Osteoblast (primary cell): ENCODE data around the gene PLEKHA6. TPM values are rescaled to one million over a fixed set of nuclear protein-coding genes. Genes with fewer than 3 reads are reported as not detected.

Source experiments
- DNase-seq: peaks from one replicate; pipeline ENCODE4 v3.0.0; 2011; ENCODE audit warnings: low spot score, mixed read lengths; ENCODE audit not compliant: insufficient read length; ENCODE audit errors: missing footprints
- H2AFZ ChIP-seq: 2 replicates; pipeline ENCODE4 v1.6.0; 2011; ENCODE audit warnings: mild to moderate bottlenecking, low read length
- H3K27ac ChIP-seq: 2 replicates; pipeline ENCODE4 v1.5.1; 2011; ENCODE audit warnings: mild to moderate bottlenecking, low read depth, low read length, moderate library complexity
- H3K27me3 ChIP-seq: 2 replicates; pipeline ENCODE4 v1.6.0; 2012; ENCODE audit warnings: mild to moderate bottlenecking, control low read depth, inconsistent platforms, low read length, moderate library complexity; ENCODE audit not compliant: insufficient read depth
- H3K36me3 ChIP-seq: 2 replicates; pipeline ENCODE4 v1.5.1; 2011; ENCODE audit warnings: mild to moderate bottlenecking, low read length, control low read depth, moderate library complexity; ENCODE audit not compliant: insufficient read depth
- H3K4me1 ChIP-seq: 2 replicates; pipeline ENCODE4 v1.5.1; 2011; ENCODE audit warnings: mild to moderate bottlenecking, low read length, control low read depth, moderate library complexity; ENCODE audit not compliant: insufficient read depth
- H3K4me2 ChIP-seq: 2 replicates; pipeline ENCODE4 v1.6.0; 2011; ENCODE audit warnings: mild to moderate bottlenecking, low read length; ENCODE audit not compliant: insufficient read depth
- H3K4me3 ChIP-seq: fragments of 200-600 bp; sonication (generic); 3 replicates; pipeline ENCODE4 v1.5.1; 2012; ENCODE audit warnings: mild to moderate bottlenecking, low read length, inconsistent platforms; ENCODE audit not compliant: insufficient read depth
- H3K79me2 ChIP-seq: 2 replicates; pipeline ENCODE4 v1.6.0; 2012; ENCODE audit warnings: mild to moderate bottlenecking, low read length, control low read depth, inconsistent platforms; ENCODE audit not compliant: insufficient read depth
- H3K9me3 ChIP-seq: 2 replicates; pipeline ENCODE4 v1.5.1; 2011; ENCODE audit warnings: low read depth, low read length, control low read depth
- H4K20me1 ChIP-seq: 2 replicates; pipeline ENCODE4 v1.6.0; 2012; ENCODE audit warnings: mild to moderate bottlenecking, low read length, control low read depth; ENCODE audit not compliant: insufficient read depth
- CTCF ChIP-seq: IDR thresholded peaks from 2 replicates; pipeline ENCODE4 v1.5.1; 2011; ENCODE audit warnings: mild to moderate bottlenecking, low read depth, low read length, moderate library complexity; ENCODE audit errors: extremely low read depth
- total RNA-seq: library from RNA; depleted of rRNA; stranded (reverse); fragments of >200 nt; gene quantifications from 2 replicates; pipeline ENCODE4 v1.2.3, GENCODE V29; 2012

Gene PLEKHA6
- total RNA-seq, 1 donor, result 0.36 TPM

- H3K27ac ChIP-seq, result no peak overlapping the region
- H4K20me1 ChIP-seq, result no peaks in the 10 kb centered on the region
- no peak overlapping the region for H3K4me3 ChIP-seq
- H3K79me2 ChIP-seq, result no peaks in the 10 kb centered on the region
- no peak for TF ChIP-seq CTCF
- H3K4me2 ChIP-seq, result no peak overlapping the region
- H3K36me3 ChIP-seq, result no peaks in the 10 kb centered on the region
- peaks cover 46% of the 10 kb centered on the region for H3K27me3 ChIP-seq
- H3K4me1 ChIP-seq, result peaks cover 3% of the 10 kb centered on the region
- DNase-seq, result no peak
- no peaks in the 10 kb centered on the region for H3K9me3 ChIP-seq
- H2AFZ ChIP-seq, result no peak overlapping the region
Measured at GRCh38 chr1:204203206-204203767, 156.4 kb downstream of the PLEKHA6 start.

GRCh38 chr1:204202481-204202880 lies 157.2 kb downstream of the PLEKHA6 start:
- Histone ChIP-seq H3K4me1 (peaks cover 4% of the 10 kb centered on the region), H3K27me3 (peaks cover 40% of the 10 kb centered on the region), H4K20me1 (no peaks in the 10 kb centered on the region), H3K9me3 (no peaks in the 10 kb centered on the region), H3K4me2 (no peak overlapping the region), H3K79me2 (no peaks in the 10 kb centered on the region), H3K4me3 (no peak overlapping the region), H3K27ac (no peak overlapping the region), H3K36me3 (no peaks in the 10 kb centered on the region), H2AFZ (no peak overlapping the region)
- TF ChIP-seq CTCF, result no peak
- no peak for DNase-seq

- Histone ChIP-seq H3K27ac (no peak overlapping the region), H3K79me2 (no peaks in the 10 kb centered on the region), H3K4me2 (no peak overlapping the region), H3K9me3 (no peaks in the 10 kb centered on the region), H3K4me1 (peaks cover 4% of the 10 kb centered on the region), H4K20me1 (no peaks in the 10 kb centered on the region), H3K27me3 (peaks cover 33% of the 10 kb centered on the region), H2AFZ (no peak overlapping the region), H3K36me3 (no peaks in the 10 kb centered on the region), H3K4me3 (no peak overlapping the region)
- DNase-seq, result no peak
- TF ChIP-seq CTCF, result no peak
Measured at GRCh38 chr1:204201348-204202040, 158.2 kb downstream of the PLEKHA6 start.

- Histone ChIP-seq H2AFZ (no peak overlapping the region), H3K27ac (no peak overlapping the region), H3K4me1 (peaks cover 9% of the 10 kb centered on the region), H3K4me3 (no peak overlapping the region), H3K79me2 (no peaks in the 10 kb centered on the region), H3K4me2 (no peak overlapping the region), H3K27me3 (peaks cover 17% of the 10 kb centered on the region), H3K9me3 (no peaks in the 10 kb centered on the region), H3K36me3 (no peaks in the 10 kb centered on the region), H4K20me1 (no peaks in the 10 kb centered on the region)
- DNase-seq, result no peak
- TF ChIP-seq CTCF, result no peak
Measured at GRCh38 chr1:204199579-204199978, 160.2 kb downstream of the PLEKHA6 start.
